Peyer's patch (tissue), 4 donors: Measurements from ENCODE around the gene THOC6.

Experiments used
- POLR2A ChIP-seq, 2 donors: fragments of 450-650 bp; IDR thresholded peaks; one replicate each; pipeline ENCODE4 v1.5.1; 2017; ENCODE audit warnings: antibody characterized with exemption in 2 of 2, mild to moderate bottlenecking in 2 of 2, moderate library complexity in 2 of 2
- TF ChIP-seq, protein P1 (sequence below), 6 experiments: fragments of 450-650 bp in 4 of 6; fragments of 200-600 bp in 2 of 6; sonication (generic) in 1 of 6; IDR thresholded peaks; one replicate each; pipeline ENCODE4 v1.5.1; 2017 to 2019; ENCODE audit warnings: antibody characterized with exemption in 6 of 6, mild to moderate bottlenecking in 3 of 6, moderate library complexity in 1 of 6

DNA sequence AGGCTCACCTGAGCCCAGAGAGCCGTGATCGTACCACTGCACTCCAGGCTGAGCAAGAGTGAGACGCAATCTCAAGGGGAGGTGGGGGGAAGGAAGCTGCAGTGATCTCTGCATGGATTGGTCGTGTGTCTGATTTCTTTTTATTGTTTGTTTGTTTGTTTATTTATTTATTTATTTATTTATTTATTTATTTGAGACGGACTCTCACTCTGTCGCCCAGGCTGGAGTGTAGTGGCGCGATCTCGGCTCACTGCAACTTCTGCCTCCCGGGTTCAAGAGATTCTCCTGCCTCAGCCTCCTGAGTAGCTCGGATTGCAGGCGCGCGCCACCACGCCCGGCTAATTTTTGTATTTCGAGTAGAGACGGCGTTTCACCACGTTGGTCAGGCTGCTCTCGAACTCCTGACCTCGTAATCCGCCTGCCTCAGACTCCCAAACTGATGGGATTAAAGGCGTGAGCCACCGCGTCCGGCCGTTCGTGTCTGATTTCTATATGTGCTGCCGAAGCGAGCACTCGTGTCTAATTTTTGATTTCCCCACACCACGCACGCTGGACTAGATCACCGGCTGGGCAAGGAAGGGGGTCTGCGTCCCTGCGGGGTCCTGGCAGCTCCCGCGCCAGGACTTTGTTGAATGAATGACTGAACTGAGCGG lies 4.1 kb upstream of the THOC6 start:
- TF ChIP-seq, protein P1, sequence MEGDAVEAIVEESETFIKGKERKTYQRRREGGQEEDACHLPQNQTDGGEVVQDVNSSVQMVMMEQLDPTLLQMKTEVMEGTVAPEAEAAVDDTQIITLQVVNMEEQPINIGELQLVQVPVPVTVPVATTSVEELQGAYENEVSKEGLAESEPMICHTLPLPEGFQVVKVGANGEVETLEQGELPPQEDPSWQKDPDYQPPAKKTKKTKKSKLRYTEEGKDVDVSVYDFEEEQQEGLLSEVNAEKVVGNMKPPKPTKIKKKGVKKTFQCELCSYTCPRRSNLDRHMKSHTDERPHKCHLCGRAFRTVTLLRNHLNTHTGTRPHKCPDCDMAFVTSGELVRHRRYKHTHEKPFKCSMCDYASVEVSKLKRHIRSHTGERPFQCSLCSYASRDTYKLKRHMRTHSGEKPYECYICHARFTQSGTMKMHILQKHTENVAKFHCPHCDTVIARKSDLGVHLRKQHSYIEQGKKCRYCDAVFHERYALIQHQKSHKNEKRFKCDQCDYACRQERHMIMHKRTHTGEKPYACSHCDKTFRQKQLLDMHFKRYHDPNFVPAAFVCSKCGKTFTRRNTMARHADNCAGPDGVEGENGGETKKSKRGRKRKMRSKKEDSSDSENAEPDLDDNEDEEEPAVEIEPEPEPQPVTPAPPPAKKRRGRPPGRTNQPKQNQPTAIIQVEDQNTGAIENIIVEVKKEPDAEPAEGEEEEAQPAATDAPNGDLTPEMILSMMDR (IDR thresholded peaks at IDR 0.05): no peak
- no peak for TF ChIP-seq POLR2A (IDR thresholded peaks at IDR 0.05)
